Central memory CD8-positive, alpha-beta T cell (primary cell): ENCODE data around the gene TAGAP.
"Not testable (repeated sequence)": the region's sequence is repeated elsewhere in the genome, so short reads cannot be mapped to it uniquely, and the experiment has no call there.

ENCODE experiments used
- ATAC-seq: fragments of 150-1000 bp; cut with Tn5 transposase; replicated peaks from 2 replicates; pipeline ENCODE4 v1.10.0; 2022; ENCODE audit warnings: mild to moderate bottlenecking, moderate FRiP score, moderate number of reproducible peaks; ENCODE audit not compliant: poor library complexity, severe bottlenecking; ENCODE audit errors: extremely low read depth
- DNase-seq, 2 donors: peaks; one replicate each; pipeline ENCODE4 v3.0.0; 2021; ENCODE audit warnings: low spot score in 2 of 2
- H3K27ac Mint-ChIP-seq: one replicate; pipeline ENCODE4 v1.8.0; 2022; ENCODE audit warnings: low read depth, mild to moderate bottlenecking, moderate library complexity, mixed read lengths
- H3K27me3 Mint-ChIP-seq: one replicate; pipeline ENCODE4 v1.8.0; 2022; ENCODE audit warnings: mixed read lengths
- H3K36me3 Mint-ChIP-seq: one replicate; pipeline ENCODE4 v1.8.0; 2022; ENCODE audit warnings: mild to moderate bottlenecking, moderate library complexity, mixed read lengths; ENCODE audit not compliant: insufficient read depth
- H3K4me1 Mint-ChIP-seq: one replicate; pipeline ENCODE4 v1.8.0; 2022; ENCODE audit warnings: mixed read lengths
- H3K4me3 Mint-ChIP-seq: one replicate; pipeline ENCODE4 v1.8.0; 2022; ENCODE audit warnings: mild to moderate bottlenecking, moderate library complexity, mixed read lengths
- H3K9me3 Mint-ChIP-seq: one replicate; pipeline ENCODE4 v1.8.0; 2022; ENCODE audit warnings: mixed read lengths

Gene TAGAP

DNA sequence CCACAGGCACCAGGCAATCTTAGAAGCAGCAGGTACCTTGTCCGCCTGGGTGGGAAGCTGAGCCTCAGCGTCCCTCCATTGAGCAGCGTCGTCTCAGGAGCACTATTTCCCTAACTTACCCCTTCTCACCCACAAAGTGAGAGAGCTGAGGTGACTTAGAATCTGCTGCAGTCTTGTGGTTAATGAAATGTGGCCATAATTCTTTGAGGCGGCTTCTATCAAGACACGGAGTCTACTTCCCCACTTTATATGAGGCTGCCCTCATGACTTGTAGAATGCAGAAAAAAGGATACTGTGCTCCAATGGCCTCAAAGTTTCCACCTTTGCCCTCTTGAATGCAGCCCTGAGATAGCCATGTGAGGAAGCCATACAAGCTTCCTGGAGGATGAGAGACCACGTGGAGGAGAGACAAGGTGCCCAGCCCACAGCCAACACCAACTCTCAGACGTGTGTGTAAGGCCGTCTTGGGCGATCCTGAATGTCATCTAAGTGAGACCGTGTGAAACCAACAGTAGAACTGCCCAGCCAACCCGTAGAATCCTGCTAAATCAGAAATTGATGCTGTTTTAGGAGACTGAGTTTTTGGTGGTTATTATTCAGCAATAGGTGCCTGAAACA lies 9.1 kb upstream of the TAGAP start:
- H3K4me3 Mint-ChIP-seq, result peak overlapping the region; percentile 66
- ATAC-seq (peak; percentile 88), DNase-seq (peak in 1 of 2 donors; percentile 43)
- H3K36me3 Mint-ChIP-seq, result no peaks in the 10 kb centered on the region
- H3K9me3 Mint-ChIP-seq, result no peaks in the 10 kb centered on the region
- no peaks in the 10 kb centered on the region for H3K27me3 Mint-ChIP-seq
- H3K27ac Mint-ChIP-seq, result peak overlapping the region; percentile 16
- H3K4me1 Mint-ChIP-seq, result peaks cover 47% of the 10 kb centered on the region

DNA sequence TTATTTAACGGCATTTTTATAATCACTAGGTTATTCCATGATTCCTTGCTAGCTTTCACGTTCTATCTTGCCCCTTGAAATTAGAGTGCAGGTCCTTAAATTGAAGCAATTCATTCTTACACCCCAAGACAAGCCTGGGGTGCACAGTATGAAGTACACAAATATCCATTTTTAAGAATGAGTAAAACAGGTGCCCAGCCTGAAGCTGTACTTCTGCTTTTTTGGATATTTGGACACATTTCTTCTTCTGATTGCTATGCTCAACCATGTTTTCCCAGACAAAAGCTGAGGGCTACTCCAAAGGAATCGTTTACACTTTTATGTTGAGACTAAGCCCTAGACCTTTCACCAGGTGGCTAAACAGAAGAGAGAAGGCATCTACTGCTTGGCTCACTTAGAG lies 7.9 kb upstream of the TAGAP start:
- H3K27ac Mint-ChIP-seq, result no peak overlapping the region
- H3K27me3 Mint-ChIP-seq, result no peaks in the 10 kb centered on the region
- no peaks in the 10 kb centered on the region for H3K36me3 Mint-ChIP-seq
- H3K4me1 Mint-ChIP-seq, result peaks cover 58% of the 10 kb centered on the region
- H3K4me3 Mint-ChIP-seq, result no peak overlapping the region
- ATAC-seq (no peak), DNase-seq (no peak)
- no peaks in the 10 kb centered on the region for H3K9me3 Mint-ChIP-seq

DNA sequence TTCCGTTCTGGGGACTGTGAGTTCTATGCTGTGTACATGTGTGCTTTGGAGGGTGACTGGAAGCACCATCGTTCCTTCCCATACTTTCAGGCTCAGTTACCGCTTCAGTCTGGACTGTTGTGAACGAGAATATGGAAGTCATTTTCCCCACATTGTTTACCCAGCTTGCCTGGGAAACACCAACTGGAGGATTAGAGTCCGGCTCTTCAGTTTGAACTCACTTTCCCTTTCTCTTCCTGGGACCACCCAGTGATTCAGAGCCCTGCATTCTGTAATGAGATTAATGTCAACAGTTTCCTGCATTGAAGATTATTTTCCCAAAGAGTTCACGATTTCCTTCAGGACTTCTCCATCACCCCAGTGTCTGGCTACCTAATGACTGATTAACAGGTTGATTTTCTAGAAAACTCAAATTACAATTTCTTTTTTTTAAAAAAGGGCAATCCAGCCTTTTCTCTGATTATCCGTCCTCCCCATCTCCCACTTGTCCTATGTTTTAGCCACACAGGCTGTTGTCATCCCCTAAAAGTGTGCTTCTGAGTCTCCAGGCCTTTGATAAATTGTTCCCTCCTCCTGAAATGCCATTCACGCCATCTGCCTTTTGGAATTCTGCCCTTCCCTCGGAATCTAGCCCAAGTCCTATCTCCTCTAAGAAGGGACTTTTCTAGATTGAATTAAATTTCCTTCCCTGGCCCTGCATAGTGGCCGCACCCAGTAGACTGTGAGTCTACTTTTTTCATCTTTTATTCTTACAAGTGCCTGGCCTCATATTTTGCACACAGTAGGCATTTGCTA lies 3.3 kb upstream of the TAGAP start:
- no peak overlapping the region for H3K4me3 Mint-ChIP-seq
- H3K4me1 Mint-ChIP-seq, result peaks cover 38% of the 10 kb centered on the region
- no peak overlapping the region for H3K27ac Mint-ChIP-seq
- no peaks in the 10 kb centered on the region for H3K9me3 Mint-ChIP-seq
- peaks cover 23% of the 10 kb centered on the region for H3K36me3 Mint-ChIP-seq
- H3K27me3 Mint-ChIP-seq, result no peaks in the 10 kb centered on the region
- DNase-seq, result no peak
- no peak for ATAC-seq

- Mint-ChIP-seq H3K27me3 (no peaks in the 10 kb centered on the region), H3K9me3 (no peaks in the 10 kb centered on the region), H3K27ac (peak overlapping the region; percentile 93), H3K4me1 (peaks cover 54% of the 10 kb centered on the region), H3K4me3 (peak overlapping the region; percentile 97), H3K36me3 (peaks cover 46% of the 10 kb centered on the region)
- no peak for DNase-seq
- ATAC-seq, result no peak
These were observed 1.0 kb upstream of the TAGAP start for GRCh38 chr6:159045801-159046200.

- H3K36me3 Mint-ChIP-seq, result peaks cover 65% of the 10 kb centered on the region
- H3K4me1 Mint-ChIP-seq, result peaks cover 62% of the 10 kb centered on the region
- H3K27me3 Mint-ChIP-seq, result no peaks in the 10 kb centered on the region
- peak overlapping the region; percentile 93 for H3K27ac Mint-ChIP-seq
- H3K9me3 Mint-ChIP-seq, result no peaks in the 10 kb centered on the region
- H3K4me3 Mint-ChIP-seq, result peak overlapping the region; percentile 97
- ATAC-seq, result no peak
- DNase-seq, result no peak
These were observed 844 bp downstream of the TAGAP start for GRCh38 chr6:159043947-159044346.

- DNase-seq (no peak), ATAC-seq (no peak)
- Mint-ChIP-seq H3K4me1 (peaks cover 59% of the 10 kb centered on the region), H3K4me3 (peak overlapping the region; percentile 97), H3K27ac (peak overlapping the region; percentile 93), H3K9me3 (no peaks in the 10 kb centered on the region), H3K36me3 (peaks cover 72% of the 10 kb centered on the region), H3K27me3 (no peaks in the 10 kb centered on the region)
These were observed 1.5 kb downstream of the TAGAP start for GRCh38 chr6:159043251-159043650.

GRCh38 chr6:159042826-159043181 lies 2.0 kb downstream of the TAGAP start:
- H3K4me3 Mint-ChIP-seq, result peak overlapping the region; percentile 97
- peaks cover 76% of the 10 kb centered on the region for H3K36me3 Mint-ChIP-seq
- H3K27ac Mint-ChIP-seq, result peak overlapping the region; percentile 93

GRCh38 chr6:159042003-159042825 lies 2.6 kb downstream of the TAGAP start:
- no peaks in the 10 kb centered on the region for H3K27me3 Mint-ChIP-seq
- H3K4me3 Mint-ChIP-seq, result peak overlapping the region; percentile 97
- peak overlapping the region; percentile 93 for H3K27ac Mint-ChIP-seq
- no peaks in the 10 kb centered on the region for H3K9me3 Mint-ChIP-seq
- H3K4me1 Mint-ChIP-seq, result peaks cover 58% of the 10 kb centered on the region
- DNase-seq (peak; percentile 65 to 79), ATAC-seq (peak; percentile 57)
- peaks cover 82% of the 10 kb centered on the region for H3K36me3 Mint-ChIP-seq

More at GRCh38 chr6:159042826-159043181, 2.0 kb downstream of the TAGAP start:
- H3K9me3 Mint-ChIP-seq, result no peaks in the 10 kb centered on the region
- peaks cover 57% of the 10 kb centered on the region for H3K4me1 Mint-ChIP-seq
- DNase-seq (no peak), ATAC-seq (no peak)
- H3K27me3 Mint-ChIP-seq, result no peaks in the 10 kb centered on the region

GRCh38 chr6:159041181-159041580 lies 3.6 kb downstream of the TAGAP start:
- no peak for DNase-seq
- H3K4me1 Mint-ChIP-seq, result peaks cover 60% of the 10 kb centered on the region

GRCh38 chr6:159039885-159040258 lies 4.9 kb downstream of the TAGAP start:
- no peak for DNase-seq
- Mint-ChIP-seq H3K4me1 (peaks cover 60% of the 10 kb centered on the region), H3K27me3 (no peaks in the 10 kb centered on the region), H3K27ac (peak overlapping the region; percentile 93), H3K9me3 (no peaks in the 10 kb centered on the region), H3K4me3 (peak overlapping the region; percentile 97), H3K36me3 (peaks cover 98% of the 10 kb centered on the region)
- ATAC-seq, result no peak

More at GRCh38 chr6:159041181-159041580, 3.6 kb downstream of the TAGAP start:
- H3K27ac Mint-ChIP-seq, result peak overlapping the region; percentile 93
- peak overlapping the region; percentile 97 for H3K4me3 Mint-ChIP-seq
- peaks cover 93% of the 10 kb centered on the region for H3K36me3 Mint-ChIP-seq
- no peaks in the 10 kb centered on the region for H3K9me3 Mint-ChIP-seq
- no peak for ATAC-seq
- no peaks in the 10 kb centered on the region for H3K27me3 Mint-ChIP-seq

DNA sequence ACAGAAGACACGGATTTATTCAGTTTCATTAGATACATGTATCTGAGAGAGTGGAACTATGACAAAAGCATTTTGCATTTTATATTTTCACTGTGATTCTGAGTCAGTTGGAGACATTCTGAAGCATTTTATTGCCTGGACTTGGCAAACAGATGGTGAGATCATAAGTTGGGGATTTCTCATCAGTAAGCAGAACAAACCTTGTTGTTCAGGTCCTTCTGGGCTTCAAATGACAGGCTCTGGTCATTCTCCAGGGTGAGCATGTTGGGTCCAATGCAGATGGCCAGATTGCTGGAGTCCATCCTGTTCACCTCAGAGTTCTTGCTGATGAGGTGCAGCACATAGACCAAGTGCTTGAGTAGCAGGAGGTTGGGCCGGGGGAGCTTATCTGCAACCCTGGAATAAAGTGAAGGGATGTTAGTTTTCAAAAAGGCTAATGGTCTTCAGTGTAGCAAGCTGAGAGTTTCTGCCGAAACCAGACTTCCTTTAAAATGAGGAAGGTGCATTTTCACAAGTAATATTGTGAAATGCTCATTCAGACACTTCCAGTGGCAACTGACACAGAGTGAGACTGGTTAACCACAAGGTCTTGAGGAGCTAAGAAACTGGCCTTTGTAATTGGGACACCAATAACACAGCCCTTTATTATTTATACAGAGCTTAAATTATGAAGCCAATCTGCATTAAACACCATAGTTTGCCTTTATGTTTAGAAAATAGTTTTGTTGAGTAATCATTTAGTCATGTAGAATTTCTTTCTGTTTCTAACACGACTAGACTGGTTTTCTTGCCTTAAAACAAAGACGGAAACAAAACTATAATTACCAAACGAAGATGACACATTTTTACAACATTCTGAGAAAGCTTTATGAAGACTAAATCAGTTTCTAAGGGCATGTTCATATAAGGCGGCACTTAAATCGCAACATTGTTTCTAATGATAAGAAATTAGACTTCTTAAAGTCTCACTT lies 5.6 kb downstream of the TAGAP start:
- ATAC-seq (peak; percentile 38), DNase-seq (peak in 1 of 2 donors; percentile 46)
- Mint-ChIP-seq H3K4me3 (peak overlapping the region; percentile 97), H3K9me3 (no peaks in the 10 kb centered on the region), H3K36me3 (peaks cover 95% of the 10 kb centered on the region), H3K4me1 (peaks cover 58% of the 10 kb centered on the region), H3K27ac (peak overlapping the region; percentile 93), H3K27me3 (no peaks in the 10 kb centered on the region)

DNA sequence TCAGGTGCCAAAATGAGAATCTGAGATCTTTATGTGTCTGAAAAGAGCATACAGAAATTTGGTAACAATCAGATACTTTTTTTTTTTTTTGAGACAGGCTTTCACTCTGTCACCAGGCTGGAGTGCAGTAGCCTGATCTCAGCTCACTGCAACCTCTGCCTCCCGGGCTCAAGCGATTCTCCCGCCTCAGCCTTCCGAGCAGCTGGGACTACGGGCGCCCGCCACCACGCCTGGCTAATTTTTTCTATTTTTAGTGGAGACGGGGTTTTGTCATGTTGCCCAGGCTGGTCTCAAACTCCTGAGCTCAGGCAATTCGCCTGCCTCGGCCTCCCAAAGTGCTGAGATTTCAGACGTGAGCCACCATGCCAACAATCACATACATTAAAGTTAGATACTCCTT lies 6.5 kb downstream of the TAGAP start:
- H3K4me1 Mint-ChIP-seq, result peaks cover 58% of the 10 kb centered on the region
- H3K36me3 Mint-ChIP-seq, result peaks cover 92% of the 10 kb centered on the region
- not testable (repeated sequence) for ATAC-seq, DNase-seq, H3K27me3 Mint-ChIP-seq, H3K9me3 Mint-ChIP-seq
- H3K27ac Mint-ChIP-seq, result peak overlapping the region; percentile 93
- peak overlapping the region; percentile 97 for H3K4me3 Mint-ChIP-seq
